Measurements from ENCODE around the gene SMAD9. TPM values are rescaled to one million over a fixed set of nuclear protein-coding genes. Genes with fewer than 3 reads are reported as not detected.
A peak's percentile ranks its signal among the peaks of the same experiment; 100 is the strongest.

The SMAD9 gene
- total and polyA plus RNA-seq, 2 of the 13 experiments (the other 11 are each of a cell fraction or from before 2014, with no cell fraction given), result 4.2 to 7.7 TPM

GRCh38 chr13:36870050-36870692 is 49.9 kb downstream of the SMAD9 start (continued):
- no peak for TF ChIP-seq ZBTB7B (CRISPR knock-in tag; IDR thresholded peaks at IDR 0.05)
- TF ChIP-seq RCOR2 (CRISPR knock-in tag; IDR thresholded peaks at IDR 0.05), result peak; percentile 81
- no peak for TF ChIP-seq ZNF749 (CRISPR knock-in tag; IDR thresholded peaks at IDR 0.05; ENCODE audit: borderline replicate concordance)
- TF ChIP-seq MIER2 (CRISPR knock-in tag; IDR thresholded peaks at IDR 0.05), result no peak
- no peak for TF ChIP-seq ZNF282 (IDR thresholded peaks at IDR 0.05; ENCODE audit: partially characterized antibody)
- TF ChIP-seq FOSL1 (CRISPR knock-in tag; IDR thresholded peaks at IDR 0.05; ENCODE audit: borderline replicate concordance), result no peak
- TF ChIP-seq MIXL1 (CRISPR knock-in tag; IDR thresholded peaks at IDR 0.05), result peak; percentile 33; the same call in 1 of the 2 replicates
- TF ChIP-seq TCF7 (IDR thresholded peaks at IDR 0.05; ENCODE audit: low read depth), result peak; percentile 60; the same call in 1 of the 2 replicates
- no peak for TF ChIP-seq ARID2 (CRISPR knock-in tag; IDR thresholded peaks at IDR 0.05; ENCODE audit: borderline replicate concordance)
- no peak for TF ChIP-seq ZFY (CRISPR knock-in tag; IDR thresholded peaks at IDR 0.05)
- TF ChIP-seq YY1 (IDR thresholded peaks at IDR 0.05; ENCODE audit: insufficient read depth, insufficient replicate concordance, low read depth, low read length), result no peak
- TF ChIP-seq MBNL3 (CRISPR knock-in tag; conservative IDR thresholded peaks at IDR 0.05), result no peak
- TF ChIP-seq ZKSCAN8 (CRISPR knock-in tag; IDR thresholded peaks at IDR 0.05; ENCODE audit: borderline replicate concordance), result peak; percentile 33; the same call in 1 of the 2 replicates
- TF ChIP-seq ASH2L (IDR thresholded peaks at IDR 0.05; ENCODE audit: insufficient read length, low read depth, low read length), result no peak
- no peak for TF ChIP-seq ZNF232 (CRISPR knock-in tag; IDR thresholded peaks at IDR 0.05; ENCODE audit: borderline replicate concordance)
- TF ChIP-seq ISL2 (CRISPR knock-in tag; IDR thresholded peaks at IDR 0.05), result peak; percentile 60; the same call in 1 of the 2 replicates
- no peak for TF ChIP-seq ZEB1 (IDR thresholded peaks at IDR 0.05; ENCODE audit: insufficient replicate concordance, low read depth)
- TF ChIP-seq ZNF414 (CRISPR knock-in tag; IDR thresholded peaks at IDR 0.05), result no peak
- TF ChIP-seq IKZF5 (CRISPR knock-in tag; IDR thresholded peaks at IDR 0.05), result 0 out of 2 replicates have a peak, but pooled peaks have one; percentile 25
- TF ChIP-seq ZNF513 (CRISPR knock-in tag; conservative IDR thresholded peaks at IDR 0.05), result no peak
- no peak for TF ChIP-seq ZNF512 (CRISPR knock-in tag; IDR thresholded peaks at IDR 0.05)
- TF ChIP-seq ZNF441 (CRISPR knock-in tag; IDR thresholded peaks at IDR 0.05; ENCODE audit: borderline replicate concordance), result no peak
- no peak for TF ChIP-seq GATA4 (IDR thresholded peaks at IDR 0.05; ENCODE audit: borderline replicate concordance, low read depth)
- TF ChIP-seq CREBL2 (CRISPR knock-in tag; IDR thresholded peaks at IDR 0.05; ENCODE audit: borderline replicate concordance), result no peak
- no peak for TF ChIP-seq ZNF468 (CRISPR knock-in tag; IDR thresholded peaks at IDR 0.05)

Measured in HepG2 (cell line).